Liver (tissue), 3 donors: ENCODE results near the gene SHISA4.

Source experiments
- GABPA ChIP-seq, 2 donors: IDR thresholded peaks in 1 of 2; conservative IDR thresholded peaks in 1 of 2; 2 replicates each; pipeline ENCODE4 v1.6.1; 2016; ENCODE audit warnings: antibody characterized with exemption in 2 of 2, mild to moderate bottlenecking in 1 of 2, moderate library complexity in 1 of 2
- RAD21 ChIP-seq, 2 donors: IDR thresholded peaks; 2 replicates each; pipeline ENCODE4 v1.6.1; 2016; ENCODE audit warnings: antibody characterized with exemption in 2 of 2, mild to moderate bottlenecking in 2 of 2
- TAF1 ChIP-seq: conservative IDR thresholded peaks from 2 replicates; pipeline ENCODE4 v1.6.1; 2016; ENCODE audit warnings: antibody characterized with exemption, mild to moderate bottlenecking
- YY1 ChIP-seq: IDR thresholded peaks from 2 replicates; pipeline ENCODE4 v1.6.1; 2016; ENCODE audit warnings: antibody characterized with exemption, mild to moderate bottlenecking
- TF ChIP-seq, protein P1 (sequence below): fragments of 150-350 bp; IDR thresholded peaks from 2 replicates; pipeline ENCODE4 v1.5.1; 2017; ENCODE audit warnings: improper control_type of control experiment, low read depth, low read length; ENCODE audit not compliant: missing input control
- TF ChIP-seq, protein P2 (sequence below): IDR thresholded peaks from 2 replicates; pipeline ENCODE4 v1.6.1; 2016; ENCODE audit warnings: antibody characterized with exemption, mild to moderate bottlenecking
- TF ChIP-seq, protein P3 (sequence below): IDR thresholded peaks from 2 replicates; pipeline ENCODE4 v1.6.1; 2016; ENCODE audit warnings: antibody characterized with exemption
- TF ChIP-seq, protein P4 (sequence below): IDR thresholded peaks from 2 replicates; pipeline ENCODE4 v1.6.1; 2016; ENCODE audit warnings: antibody characterized with exemption
- donor health status: healthy.
- donor health status: healthy.

DNA sequence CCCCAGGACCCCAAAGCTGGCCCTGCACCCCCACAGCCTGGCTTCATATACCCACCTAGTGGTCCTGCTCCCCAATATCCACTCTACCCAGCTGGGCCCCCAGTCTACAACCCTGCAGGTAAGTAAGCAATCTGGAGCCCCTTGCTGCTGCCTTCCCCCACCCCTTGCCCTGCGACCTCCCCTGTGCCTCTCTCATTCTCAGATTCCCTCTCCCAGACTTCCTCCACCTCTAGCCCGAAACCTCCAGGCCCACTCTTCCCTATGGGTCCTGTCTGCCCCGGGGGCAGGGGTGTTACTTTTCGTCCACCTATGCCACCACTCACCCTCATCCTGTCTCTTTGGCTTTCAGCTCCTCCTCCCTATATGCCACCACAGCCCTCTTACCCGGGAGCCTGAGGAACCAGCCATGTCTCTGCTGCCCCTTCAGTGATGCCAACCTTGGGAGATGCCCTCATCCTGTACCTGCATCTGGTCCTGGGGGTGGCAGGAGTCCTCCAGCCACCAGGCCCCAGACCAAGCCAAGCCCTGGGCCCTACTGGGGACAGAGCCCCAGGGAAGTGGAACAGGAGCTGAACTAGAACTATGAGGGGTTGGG is 2.9 kb downstream of the SHISA4 start:
- TF ChIP-seq, protein P1, sequence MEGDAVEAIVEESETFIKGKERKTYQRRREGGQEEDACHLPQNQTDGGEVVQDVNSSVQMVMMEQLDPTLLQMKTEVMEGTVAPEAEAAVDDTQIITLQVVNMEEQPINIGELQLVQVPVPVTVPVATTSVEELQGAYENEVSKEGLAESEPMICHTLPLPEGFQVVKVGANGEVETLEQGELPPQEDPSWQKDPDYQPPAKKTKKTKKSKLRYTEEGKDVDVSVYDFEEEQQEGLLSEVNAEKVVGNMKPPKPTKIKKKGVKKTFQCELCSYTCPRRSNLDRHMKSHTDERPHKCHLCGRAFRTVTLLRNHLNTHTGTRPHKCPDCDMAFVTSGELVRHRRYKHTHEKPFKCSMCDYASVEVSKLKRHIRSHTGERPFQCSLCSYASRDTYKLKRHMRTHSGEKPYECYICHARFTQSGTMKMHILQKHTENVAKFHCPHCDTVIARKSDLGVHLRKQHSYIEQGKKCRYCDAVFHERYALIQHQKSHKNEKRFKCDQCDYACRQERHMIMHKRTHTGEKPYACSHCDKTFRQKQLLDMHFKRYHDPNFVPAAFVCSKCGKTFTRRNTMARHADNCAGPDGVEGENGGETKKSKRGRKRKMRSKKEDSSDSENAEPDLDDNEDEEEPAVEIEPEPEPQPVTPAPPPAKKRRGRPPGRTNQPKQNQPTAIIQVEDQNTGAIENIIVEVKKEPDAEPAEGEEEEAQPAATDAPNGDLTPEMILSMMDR: no peak
- TF ChIP-seq, protein P2, sequence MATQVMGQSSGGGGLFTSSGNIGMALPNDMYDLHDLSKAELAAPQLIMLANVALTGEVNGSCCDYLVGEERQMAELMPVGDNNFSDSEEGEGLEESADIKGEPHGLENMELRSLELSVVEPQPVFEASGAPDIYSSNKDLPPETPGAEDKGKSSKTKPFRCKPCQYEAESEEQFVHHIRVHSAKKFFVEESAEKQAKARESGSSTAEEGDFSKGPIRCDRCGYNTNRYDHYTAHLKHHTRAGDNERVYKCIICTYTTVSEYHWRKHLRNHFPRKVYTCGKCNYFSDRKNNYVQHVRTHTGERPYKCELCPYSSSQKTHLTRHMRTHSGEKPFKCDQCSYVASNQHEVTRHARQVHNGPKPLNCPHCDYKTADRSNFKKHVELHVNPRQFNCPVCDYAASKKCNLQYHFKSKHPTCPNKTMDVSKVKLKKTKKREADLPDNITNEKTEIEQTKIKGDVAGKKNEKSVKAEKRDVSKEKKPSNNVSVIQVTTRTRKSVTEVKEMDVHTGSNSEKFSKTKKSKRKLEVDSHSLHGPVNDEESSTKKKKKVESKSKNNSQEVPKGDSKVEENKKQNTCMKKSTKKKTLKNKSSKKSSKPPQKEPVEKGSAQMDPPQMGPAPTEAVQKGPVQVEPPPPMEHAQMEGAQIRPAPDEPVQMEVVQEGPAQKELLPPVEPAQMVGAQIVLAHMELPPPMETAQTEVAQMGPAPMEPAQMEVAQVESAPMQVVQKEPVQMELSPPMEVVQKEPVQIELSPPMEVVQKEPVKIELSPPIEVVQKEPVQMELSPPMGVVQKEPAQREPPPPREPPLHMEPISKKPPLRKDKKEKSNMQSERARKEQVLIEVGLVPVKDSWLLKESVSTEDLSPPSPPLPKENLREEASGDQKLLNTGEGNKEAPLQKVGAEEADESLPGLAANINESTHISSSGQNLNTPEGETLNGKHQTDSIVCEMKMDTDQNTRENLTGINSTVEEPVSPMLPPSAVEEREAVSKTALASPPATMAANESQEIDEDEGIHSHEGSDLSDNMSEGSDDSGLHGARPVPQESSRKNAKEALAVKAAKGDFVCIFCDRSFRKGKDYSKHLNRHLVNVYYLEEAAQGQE: no peak
- TF ChIP-seq, protein P3, sequence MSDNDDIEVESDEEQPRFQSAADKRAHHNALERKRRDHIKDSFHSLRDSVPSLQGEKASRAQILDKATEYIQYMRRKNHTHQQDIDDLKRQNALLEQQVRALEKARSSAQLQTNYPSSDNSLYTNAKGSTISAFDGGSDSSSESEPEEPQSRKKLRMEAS: no peak
- TF ChIP-seq TAF1: no peak
- no peak for TF ChIP-seq RAD21 (IDR thresholded peaks at IDR 0.05)
- TF ChIP-seq GABPA (IDR thresholded peaks at IDR 0.05 in 1 of 2, conservative IDR thresholded peaks at IDR 0.05 in 1 of 2): no peak
- TF ChIP-seq, protein P4, sequence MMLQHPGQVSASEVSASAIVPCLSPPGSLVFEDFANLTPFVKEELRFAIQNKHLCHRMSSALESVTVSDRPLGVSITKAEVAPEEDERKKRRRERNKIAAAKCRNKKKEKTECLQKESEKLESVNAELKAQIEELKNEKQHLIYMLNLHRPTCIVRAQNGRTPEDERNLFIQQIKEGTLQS: no peak
- TF ChIP-seq YY1: no peak
